ENCODE results near the gene FRRS1L.

The FRRS1L gene

GRCh38 chr9:109138421-109138820, 28.6 kb downstream of the FRRS1L start:
- TF ChIP-seq CTCF (IDR thresholded peaks at IDR 0.05; ENCODE audit: low read length): no peak
- TF ChIP-seq EZH2 (IDR thresholded peaks at IDR 0.05; ENCODE audit: borderline replicate concordance, low read length): no peak

GRCh38 chr9:109134167-109134578, 32.9 kb downstream of the FRRS1L start:
- TF ChIP-seq CTCF (IDR thresholded peaks at IDR 0.05; ENCODE audit: low read length) (no peak), EZH2 (IDR thresholded peaks at IDR 0.05; ENCODE audit: borderline replicate concordance, low read length) (no peak)

More at GRCh38 chr9:109138421-109138820, 28.6 kb downstream of the FRRS1L start:
- no peaks in the 10 kb centered on the region for H4K20me1 ChIP-seq (ENCODE audit: insufficient read depth, low read length)
- H3K27me3 ChIP-seq (ENCODE audit: insufficient read depth, low read length): no peaks in the 10 kb centered on the region
- H3K9me2 ChIP-seq (ENCODE audit: low read depth, low read length): no peaks in the 10 kb centered on the region
- no peaks in the 10 kb centered on the region for H3K4me1 ChIP-seq (ENCODE audit: insufficient read depth, low read length, severe bottlenecking)
- no peaks in the 10 kb centered on the region for H3K36me3 ChIP-seq (ENCODE audit: insufficient read depth, low read length)
- H3K4me3 ChIP-seq (ENCODE audit: low read depth, low read length, poor library complexity, severe bottlenecking): no peak overlapping the region
- H2AFZ ChIP-seq (ENCODE audit: low read length): no peak overlapping the region
- H3K4me2 ChIP-seq (ENCODE audit: low read length): no peak overlapping the region
- no peaks in the 10 kb centered on the region for H3K79me2 ChIP-seq (ENCODE audit: insufficient read depth, low read length)
- no peak overlapping the region for H3K9ac ChIP-seq (ENCODE audit: low read length)
- H3K9me3 ChIP-seq (ENCODE audit: low read length): no peaks in the 10 kb centered on the region
- no peak overlapping the region for H3K27ac ChIP-seq (ENCODE audit: low read depth, low read length, poor library complexity, severe bottlenecking)
- no peaks in the 10 kb centered on the region for H3F3A ChIP-seq (ENCODE audit: insufficient read depth, low read length)

GRCh38 chr9:109133533-109133932, 33.5 kb downstream of the FRRS1L start:
- no peak overlapping the region for H3K9ac ChIP-seq (ENCODE audit: low read length)
- no peak overlapping the region for H3K4me2 ChIP-seq (ENCODE audit: low read length)
- no peaks in the 10 kb centered on the region for H3K79me2 ChIP-seq (ENCODE audit: insufficient read depth, low read length)
- H3K4me3 ChIP-seq (ENCODE audit: low read depth, low read length, poor library complexity, severe bottlenecking): no peak overlapping the region
- TF ChIP-seq EZH2 (IDR thresholded peaks at IDR 0.05; ENCODE audit: borderline replicate concordance, low read length) (no peak), CTCF (IDR thresholded peaks at IDR 0.05; ENCODE audit: low read length) (no peak)
- no peaks in the 10 kb centered on the region for H3K9me3 ChIP-seq (ENCODE audit: low read length)
- H3K27ac ChIP-seq (ENCODE audit: low read depth, low read length, poor library complexity, severe bottlenecking): no peak overlapping the region
- no peak overlapping the region for H2AFZ ChIP-seq (ENCODE audit: low read length)
- H3K4me1 ChIP-seq (ENCODE audit: insufficient read depth, low read length, severe bottlenecking): no peaks in the 10 kb centered on the region
- no peaks in the 10 kb centered on the region for H4K20me1 ChIP-seq (ENCODE audit: insufficient read depth, low read length)
- H3K27me3 ChIP-seq (ENCODE audit: insufficient read depth, low read length): no peaks in the 10 kb centered on the region
- no peaks in the 10 kb centered on the region for H3K9me2 ChIP-seq (ENCODE audit: low read depth, low read length)
- H3K36me3 ChIP-seq (ENCODE audit: insufficient read depth, low read length): no peaks in the 10 kb centered on the region
- H3F3A ChIP-seq (ENCODE audit: insufficient read depth, low read length): no peaks in the 10 kb centered on the region

More at GRCh38 chr9:109134167-109134578, 32.9 kb downstream of the FRRS1L start:
- Histone ChIP-seq H3F3A (ENCODE audit: insufficient read depth, low read length) (no peaks in the 10 kb centered on the region), H3K27ac (ENCODE audit: low read depth, low read length, poor library complexity, severe bottlenecking) (no peak overlapping the region), H3K9ac (ENCODE audit: low read length) (no peak overlapping the region), H3K36me3 (ENCODE audit: insufficient read depth, low read length) (no peaks in the 10 kb centered on the region), H3K9me3 (ENCODE audit: low read length) (no peaks in the 10 kb centered on the region), H3K4me3 (ENCODE audit: low read depth, low read length, poor library complexity, severe bottlenecking) (no peak overlapping the region), H3K79me2 (ENCODE audit: insufficient read depth, low read length) (no peaks in the 10 kb centered on the region), H3K4me1 (ENCODE audit: insufficient read depth, low read length, severe bottlenecking) (no peaks in the 10 kb centered on the region), H3K27me3 (ENCODE audit: insufficient read depth, low read length) (no peaks in the 10 kb centered on the region), H3K9me2 (ENCODE audit: low read depth, low read length) (no peaks in the 10 kb centered on the region), H3K4me2 (ENCODE audit: low read length) (no peak overlapping the region), H4K20me1 (ENCODE audit: insufficient read depth, low read length) (no peaks in the 10 kb centered on the region), H2AFZ (ENCODE audit: low read length) (no peak overlapping the region)

Measured in OCI-LY1 (cell line).